GM12864 (cell line): Measurements from ENCODE around the gene C10orf90.
"Not testable (repeated sequence)": the region's sequence is repeated elsewhere in the genome, so short reads cannot be mapped to it uniquely, and the experiment has no call there.

Experiments used
- DNase-seq: peaks from one replicate; pipeline ENCODE4 v3.0.0-alpha.2; 2011; ENCODE audit warnings: low read depth
- H3K4me3 ChIP-seq: 2 replicates; pipeline ENCODE4 v1.5.1; 2011; ENCODE audit warnings: mild to moderate bottlenecking, low read depth, low read length, control low read depth
- CTCF ChIP-seq: IDR thresholded peaks from 2 replicates; pipeline ENCODE4 v1.5.1; 2011; ENCODE audit warnings: low read depth, mild to moderate bottlenecking, moderate library complexity, low read length, control low read depth, inconsistent platforms; ENCODE audit errors: missing control alignments

The C10orf90 gene

GRCh38 chr10:126564326-126564888 is 106.1 kb downstream of the C10orf90 start:
- DNase-seq: no peak
- TF ChIP-seq CTCF: no peak
- H3K4me3 ChIP-seq: no peak overlapping the region

- DNase-seq: no peak
- no peak for TF ChIP-seq CTCF
- H3K4me3 ChIP-seq: no peak overlapping the region
These were observed 107.1 kb downstream of the C10orf90 start for GRCh38 chr10:126563361-126563760.

- no peak overlapping the region for H3K4me3 ChIP-seq
- DNase-seq: no peak
- TF ChIP-seq CTCF: no peak
These were observed 108.4 kb downstream of the C10orf90 start for GRCh38 chr10:126561921-126562680.

GRCh38 chr10:126561294-126561920 is 109.1 kb downstream of the C10orf90 start:
- no peak overlapping the region for H3K4me3 ChIP-seq
- DNase-seq: no peak
- TF ChIP-seq CTCF: no peak

GRCh38 chr10:126558881-126559280 is 111.6 kb downstream of the C10orf90 start:
- no peak for TF ChIP-seq CTCF
- no peak overlapping the region for H3K4me3 ChIP-seq
- DNase-seq: no peak

- DNase-seq: no peak
- no peak overlapping the region for H3K4me3 ChIP-seq
- TF ChIP-seq CTCF: no peak
These were observed 119.3 kb downstream of the C10orf90 start for GRCh38 chr10:126551202-126551601.

GRCh38 chr10:126550586-126550985 is 119.9 kb downstream of the C10orf90 start:
- DNase-seq, H3K4me3 ChIP-seq: not testable (repeated sequence)
